GM19467 (cell line): ENCODE data around the gene CTNNA2.

ENCODE experiments used
- ATAC-seq: cut with Tn5 transposase; IDR thresholded peaks from one replicate; pipeline ENCODE4 v1.9.1; 2021; ENCODE audit warnings: mild to moderate bottlenecking, moderate library complexity; ENCODE audit not compliant: unreplicated experiment

The CTNNA2 gene

GRCh38 chr2:80255918-80256781 is 743.3 kb downstream of the CTNNA2 start:
- no peak for ATAC-seq

GRCh38 chr2:80256782-80257167 is 743.9 kb downstream of the CTNNA2 start:
- no peak for ATAC-seq

GRCh38 chr2:80257450-80257849 is 744.6 kb downstream of the CTNNA2 start:
- ATAC-seq, result no peak

GRCh38 chr2:80258341-80258740 is 745.5 kb downstream of the CTNNA2 start:
- no peak for ATAC-seq

- ATAC-seq, result no peak
These were observed 745.9 kb downstream of the CTNNA2 start for GRCh38 chr2:80258793-80259192.

GRCh38 chr2:80259292-80259691 is 746.4 kb downstream of the CTNNA2 start:
- ATAC-seq, result no peak

- ATAC-seq, result no peak
These were observed 753.4 kb downstream of the CTNNA2 start for GRCh38 chr2:80266231-80266630.

GRCh38 chr2:80269806-80270205 is 757.0 kb downstream of the CTNNA2 start:
- no peak for ATAC-seq

GRCh38 chr2:80280598-80280997 is 767.7 kb downstream of the CTNNA2 start:
- ATAC-seq, result no peak

- no peak for ATAC-seq
These were observed 768.2 kb downstream of the CTNNA2 start for GRCh38 chr2:80281049-80281448.

- ATAC-seq, result no peak
These were observed 775.7 kb downstream of the CTNNA2 start for GRCh38 chr2:80288576-80288975.

- no peak for ATAC-seq
These were observed 778.8 kb downstream of the CTNNA2 start for GRCh38 chr2:80291656-80292055.

GRCh38 chr2:80292474-80292873 is 779.6 kb downstream of the CTNNA2 start:
- ATAC-seq, result no peak

- no peak for ATAC-seq
These were observed 780.2 kb downstream of the CTNNA2 start for GRCh38 chr2:80293039-80293438.

- ATAC-seq, result no peak
These were observed 786.1 kb downstream of the CTNNA2 start for GRCh38 chr2:80298954-80299353.

GRCh38 chr2:80299661-80300060 is 786.8 kb downstream of the CTNNA2 start:
- ATAC-seq, result no peak

- ATAC-seq, result no peak
These were observed 787.5 kb downstream of the CTNNA2 start for GRCh38 chr2:80300346-80300745.

- ATAC-seq, result no peak
These were observed 788.1 kb downstream of the CTNNA2 start for GRCh38 chr2:80300954-80301353.

- no peak for ATAC-seq
These were observed 789.1 kb downstream of the CTNNA2 start for GRCh38 chr2:80302001-80302313.

- no peak for ATAC-seq
These were observed 789.6 kb downstream of the CTNNA2 start for GRCh38 chr2:80302314-80303005.

- no peak for ATAC-seq
These were observed 790.4 kb downstream of the CTNNA2 start for GRCh38 chr2:80303006-80303908.
